Thyroid gland (tissue), 4 donors: ENCODE data around the gene S1PR4.

Experiments
- CTCF ChIP-seq, 6 experiments: fragments of 200-600 bp in 3 of 6; fragments of 450-650 bp in 3 of 6; sonication (generic) in 3 of 6; IDR thresholded peaks; one replicate each; pipeline ENCODE4 v1.5.1; 2016 to 2019; ENCODE audit warnings: antibody characterized with exemption in 6 of 6, mild to moderate bottlenecking in 2 of 6, inconsistent platforms in 1 of 6, moderate library complexity in 1 of 6
- POLR2A ChIP-seq, 2 donors: fragments of 450-650 bp; IDR thresholded peaks; one replicate each; pipeline ENCODE4 v1.6.1; 2017; ENCODE audit warnings: antibody characterized with exemption in 2 of 2, mild to moderate bottlenecking in 2 of 2, moderate library complexity in 1 of 2

- TF ChIP-seq CTCF (IDR thresholded peaks at IDR 0.05): no peak
- no peak for TF ChIP-seq POLR2A (IDR thresholded peaks at IDR 0.05)
Measured at GRCh38 chr19:3183721-3184641, 5.4 kb downstream of the S1PR4 start.
